ENCODE data around the gene FOXO3B. TPM values are rescaled to one million over a fixed set of nuclear protein-coding genes. Genes with fewer than 3 reads are reported as not detected.
A peak's percentile ranks its signal among the peaks of the same experiment; 100 is the strongest.
"Not testable (repeated sequence)": the region's sequence is repeated elsewhere in the genome, so short reads cannot be mapped to it uniquely, and the experiment has no call there.

Gene FOXO3B
- total and polyA plus RNA-seq, 2 of the 13 experiments (the other 11 are each of a cell fraction or from before 2014, with no cell fraction given): 2.7 to 3.1 TPM

- POLR2A ChIA-PET; BruUV-seq (replicated peaks); H3K27ac ChIP-seq (ENCODE audit: extremely low read length, insufficient read depth, low read length); DNase-seq (ENCODE audit: low spot score); H3K4me1 ChIP-seq (ENCODE audit: insufficient read depth, low read length); FAIRE-seq; intact Hi-C loops (cut with micrococcal nuclease; ENCODE audit: unreplicated experiment); CTCF ChIA-PET (ENCODE audit: low intra/inter-chr PET ratio, low total read pairs); in situ Hi-C loops (cut with HindIII; ENCODE audit: extremely low pct_ligation_motif_present, low pct_unique_long_range_greater_than_20kb); H3K9ac ChIP-seq (ENCODE audit: insufficient read depth, low read depth, low read length); H3K9me3 ChIP-seq (ENCODE audit: low read length); H3K79me2 ChIP-seq (ENCODE audit: insufficient read depth, low read length); H3K4me3 ChIP-seq (replicated peaks in 1 of 3; ENCODE audit: insufficient read depth in 1 of 3, low read depth in 2 of 3, low read length in 3 of 3); H2AFZ ChIP-seq (ENCODE audit: low read length); H3K27me3 ChIP-seq (ENCODE audit: control insufficient read depth in 1 of 2, insufficient read depth in 2 of 2, low read length in 2 of 2); H3K4me2 ChIP-seq (ENCODE audit: low read depth, low read length); H3K36me3 ChIP-seq (replicated peaks in 1 of 2; ENCODE audit: control insufficient read depth in 1 of 2, insufficient read depth in 2 of 2, low read length in 2 of 2); H4K20me1 ChIP-seq (ENCODE audit: insufficient read depth, low read length): not testable (repeated sequence)
- peak; percentile 31; the same call in 2 of the 3 replicates for ATAC-seq
- WGBS (ENCODE audit: low lambda C conversion rate): 89% methylated on average over 16 of the region's 23 CpGs
These were observed 32.0 kb downstream of the FOXO3B start for GRCh38 chr17:18650094-18650493.

GRCh38 chr17:18644291-18644690 lies 37.8 kb downstream of the FOXO3B start, which contains the start of gene TBC1D28:
TSS of gene TBC1D28 (minus strand) at chr17:18644391. CDS start at chr17:18641352, 3,039 bp downstream.
- H3K27ac ChIP-seq (ENCODE audit: extremely low read length, insufficient read depth, low read length); BruUV-seq (replicated peaks); H3K27me3 ChIP-seq (ENCODE audit: control insufficient read depth in 1 of 2, insufficient read depth in 2 of 2, low read length in 2 of 2); H3K4me1 ChIP-seq (ENCODE audit: insufficient read depth, low read length); in situ Hi-C loops (cut with HindIII; ENCODE audit: extremely low pct_ligation_motif_present, low pct_unique_long_range_greater_than_20kb); H3K9me3 ChIP-seq (ENCODE audit: low read length); H3K4me3 ChIP-seq (replicated peaks in 1 of 3; ENCODE audit: insufficient read depth in 1 of 3, low read depth in 2 of 3, low read length in 3 of 3); POLR2A ChIA-PET; H3K9ac ChIP-seq (ENCODE audit: insufficient read depth, low read depth, low read length); H3K36me3 ChIP-seq (replicated peaks in 1 of 2; ENCODE audit: control insufficient read depth in 1 of 2, insufficient read depth in 2 of 2, low read length in 2 of 2); DNase-seq (ENCODE audit: low spot score); H3K4me2 ChIP-seq (ENCODE audit: low read depth, low read length); H2AFZ ChIP-seq (ENCODE audit: low read length); intact Hi-C loops (cut with micrococcal nuclease; ENCODE audit: unreplicated experiment); H4K20me1 ChIP-seq (ENCODE audit: insufficient read depth, low read length); CTCF ChIA-PET (ENCODE audit: low intra/inter-chr PET ratio, low total read pairs); ATAC-seq; H3K79me2 ChIP-seq (ENCODE audit: insufficient read depth, low read length); FAIRE-seq: not testable (repeated sequence)
- TF ChIP-seq MNT (IDR thresholded peaks at IDR 0.05): peak; percentile 75
- WGBS (ENCODE audit: low lambda C conversion rate): 32% methylated on average over 6 of the region's 9 CpGs

GRCh38 chr17:18643124-18643523 lies 39.0 kb downstream of the FOXO3B start:
- CTCF ChIA-PET (ENCODE audit: low intra/inter-chr PET ratio, low total read pairs); H4K20me1 ChIP-seq (ENCODE audit: insufficient read depth, low read length); H3K27me3 ChIP-seq (ENCODE audit: control insufficient read depth in 1 of 2, insufficient read depth in 2 of 2, low read length in 2 of 2); H3K4me3 ChIP-seq (replicated peaks in 1 of 3; ENCODE audit: insufficient read depth in 1 of 3, low read depth in 2 of 3, low read length in 3 of 3); FAIRE-seq; intact Hi-C loops (cut with micrococcal nuclease; ENCODE audit: unreplicated experiment); DNase-seq (ENCODE audit: low spot score); ATAC-seq; POLR2A ChIA-PET; H2AFZ ChIP-seq (ENCODE audit: low read length); BruUV-seq (replicated peaks); H3K36me3 ChIP-seq (replicated peaks in 1 of 2; ENCODE audit: control insufficient read depth in 1 of 2, insufficient read depth in 2 of 2, low read length in 2 of 2); H3K9ac ChIP-seq (ENCODE audit: insufficient read depth, low read depth, low read length); in situ Hi-C loops (cut with HindIII; ENCODE audit: extremely low pct_ligation_motif_present, low pct_unique_long_range_greater_than_20kb); H3K79me2 ChIP-seq (ENCODE audit: insufficient read depth, low read length); H3K27ac ChIP-seq (ENCODE audit: extremely low read length, insufficient read depth, low read length); H3K9me3 ChIP-seq (ENCODE audit: low read length); H3K4me1 ChIP-seq (ENCODE audit: insufficient read depth, low read length); H3K4me2 ChIP-seq (ENCODE audit: low read depth, low read length): not testable (repeated sequence)
- 0% methylated on average over 1 of the region's 6 CpGs for WGBS (ENCODE audit: low lambda C conversion rate)

GRCh38 chr17:18638357-18638756 lies 43.8 kb downstream of the FOXO3B start:
- H3K4me2 ChIP-seq (ENCODE audit: low read depth, low read length); DNase-seq (ENCODE audit: low spot score); POLR2A ChIA-PET; H3K27ac ChIP-seq (ENCODE audit: extremely low read length, insufficient read depth, low read length); H2AFZ ChIP-seq (ENCODE audit: low read length); H3K4me3 ChIP-seq (replicated peaks in 1 of 3; ENCODE audit: insufficient read depth in 1 of 3, low read depth in 2 of 3, low read length in 3 of 3); H3K27me3 ChIP-seq (ENCODE audit: control insufficient read depth in 1 of 2, insufficient read depth in 2 of 2, low read length in 2 of 2); intact Hi-C loops (cut with micrococcal nuclease; ENCODE audit: unreplicated experiment); CTCF ChIA-PET (ENCODE audit: low intra/inter-chr PET ratio, low total read pairs); FAIRE-seq; H4K20me1 ChIP-seq (ENCODE audit: insufficient read depth, low read length); H3K9me3 ChIP-seq (ENCODE audit: low read length); H3K4me1 ChIP-seq (ENCODE audit: insufficient read depth, low read length); in situ Hi-C loops (cut with HindIII; ENCODE audit: extremely low pct_ligation_motif_present, low pct_unique_long_range_greater_than_20kb); BruUV-seq (replicated peaks); H3K36me3 ChIP-seq (replicated peaks in 1 of 2; ENCODE audit: control insufficient read depth in 1 of 2, insufficient read depth in 2 of 2, low read length in 2 of 2); H3K79me2 ChIP-seq (ENCODE audit: insufficient read depth, low read length); ATAC-seq; H3K9ac ChIP-seq (ENCODE audit: insufficient read depth, low read depth, low read length): not testable (repeated sequence)
- WGBS (ENCODE audit: low lambda C conversion rate): 71% methylated on average over 4 of the region's 13 CpGs

Measured in HepG2 (cell line).